T follicular helper cell (primary cell): ENCODE measurements around the gene RASA3.

Source experiments
- DNase-seq: peaks from one replicate; pipeline ENCODE4 v3.0.0-alpha.2; 2020; ENCODE audit warnings: low read depth

The RASA3 gene

DNA sequence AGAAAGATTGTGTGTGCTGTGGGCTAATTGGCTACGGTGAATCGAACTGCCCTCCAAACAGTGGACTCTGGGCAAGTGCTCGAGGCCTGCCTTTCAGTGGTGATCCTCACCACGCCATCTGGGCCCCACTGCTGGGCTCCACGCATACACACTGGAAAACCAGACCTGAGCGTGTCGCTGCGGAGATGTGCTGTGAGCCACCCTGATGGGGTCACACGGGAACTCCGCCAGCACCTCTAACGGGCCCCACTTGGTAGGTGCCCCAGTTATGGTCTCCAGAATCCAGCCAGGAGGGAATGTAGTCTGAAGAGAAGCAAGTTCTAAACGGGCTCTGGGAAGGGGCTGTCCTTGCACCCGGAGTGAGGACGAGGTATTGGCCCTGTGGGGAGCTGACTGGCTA lies 197.8 kb downstream of the RASA3 start:
- no peak for DNase-seq

DNA sequence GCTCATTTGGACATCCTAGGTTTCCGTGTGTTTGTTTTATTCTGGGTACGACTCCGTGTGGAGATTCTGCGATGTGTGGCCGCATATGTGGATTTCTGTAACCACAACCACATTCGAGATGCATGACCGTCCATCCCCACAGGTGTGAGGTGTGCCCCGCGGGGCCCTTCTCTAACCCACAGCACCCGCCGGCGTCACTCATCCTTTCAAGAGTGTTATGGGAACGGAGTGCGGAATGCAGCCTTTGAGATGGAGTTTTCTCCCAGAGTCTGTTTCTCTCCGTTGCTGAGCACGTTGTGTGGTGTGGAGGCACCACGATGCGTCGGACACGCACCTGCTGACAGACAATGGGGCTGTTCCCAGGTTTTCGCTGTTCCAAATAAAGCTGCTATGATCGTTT lies 198.5 kb downstream of the RASA3 start:
- DNase-seq = no peak

DNA sequence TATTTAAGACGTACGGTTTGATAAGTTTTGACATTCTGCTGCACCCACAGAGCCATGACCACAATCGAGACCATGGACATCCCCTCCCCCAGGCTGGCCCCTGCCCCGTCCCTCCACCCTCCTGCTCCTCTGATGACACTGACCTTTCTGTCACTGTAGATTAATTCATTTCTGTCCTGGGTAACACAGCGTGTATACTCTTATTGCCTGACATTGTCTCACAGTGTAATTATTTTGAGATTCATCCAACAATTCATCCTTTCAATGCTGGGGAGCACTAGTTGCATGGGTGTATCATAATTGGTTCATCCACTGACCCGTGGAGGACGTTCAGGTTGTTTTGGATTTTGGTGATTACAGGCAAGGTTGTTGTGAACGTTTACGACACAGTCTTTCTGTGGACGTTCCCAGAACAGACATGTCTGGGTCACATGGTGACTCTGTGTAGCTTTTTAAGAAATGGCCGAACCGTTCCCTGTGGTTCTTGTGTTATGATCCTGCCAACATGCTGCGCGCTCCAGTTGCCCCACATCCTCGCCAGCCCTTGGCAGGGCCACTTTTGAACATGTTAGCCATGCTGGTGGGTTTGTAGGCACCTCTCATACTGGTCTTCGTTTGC lies 200.5 kb downstream of the RASA3 start:
- DNase-seq = no peak

DNA sequence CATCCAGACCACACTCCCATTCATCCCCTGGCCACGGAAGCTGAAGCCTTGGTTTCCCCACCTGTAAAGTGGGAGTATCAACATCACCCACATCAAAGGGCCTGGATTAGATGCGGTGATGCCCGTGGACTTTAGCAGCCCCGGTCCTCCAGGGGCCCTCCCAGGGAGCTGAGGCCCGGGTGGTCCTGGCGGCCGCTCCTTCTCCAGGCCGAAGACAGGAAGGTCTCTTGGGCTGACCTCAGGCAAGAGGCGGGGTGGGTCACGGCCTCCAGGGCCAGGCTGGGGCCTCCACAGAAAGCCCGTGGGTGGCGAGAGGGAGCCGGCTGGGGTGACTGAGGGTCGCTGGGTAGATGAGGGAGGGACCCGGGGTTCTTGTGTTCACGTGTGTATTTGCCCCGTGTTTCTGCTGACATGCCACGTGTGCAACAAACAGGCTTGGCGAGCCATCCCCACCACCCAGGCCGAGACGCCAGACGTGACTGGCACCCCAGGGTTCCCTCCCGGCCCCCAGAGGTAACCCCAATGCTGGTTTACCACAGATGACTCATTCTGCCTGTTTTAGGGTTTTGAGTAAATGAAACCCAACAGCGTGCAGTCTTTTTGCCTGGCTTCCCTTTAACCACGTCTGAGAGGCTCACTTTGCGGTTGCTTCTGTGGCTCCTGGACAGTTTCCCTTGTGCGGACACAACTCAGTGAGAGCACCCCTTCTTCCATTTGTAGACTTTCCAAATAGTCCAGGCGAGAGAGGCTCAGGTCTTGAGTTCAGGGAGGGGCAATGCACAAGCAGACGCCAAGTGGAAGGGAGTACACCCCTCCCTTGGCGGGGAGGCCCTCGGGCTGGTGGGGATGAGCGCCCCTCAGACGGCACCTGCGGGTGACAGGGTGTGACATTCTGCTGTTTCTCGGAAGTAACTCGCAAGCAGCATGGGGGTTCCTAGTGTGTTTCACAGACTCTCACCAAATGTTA lies 201.5 kb downstream of the RASA3 start:
- no peak for DNase-seq

GRCh38 chr13:113929628-113930615 lies 202.5 kb downstream of the RASA3 start:
- DNase-seq = no peak

DNA sequence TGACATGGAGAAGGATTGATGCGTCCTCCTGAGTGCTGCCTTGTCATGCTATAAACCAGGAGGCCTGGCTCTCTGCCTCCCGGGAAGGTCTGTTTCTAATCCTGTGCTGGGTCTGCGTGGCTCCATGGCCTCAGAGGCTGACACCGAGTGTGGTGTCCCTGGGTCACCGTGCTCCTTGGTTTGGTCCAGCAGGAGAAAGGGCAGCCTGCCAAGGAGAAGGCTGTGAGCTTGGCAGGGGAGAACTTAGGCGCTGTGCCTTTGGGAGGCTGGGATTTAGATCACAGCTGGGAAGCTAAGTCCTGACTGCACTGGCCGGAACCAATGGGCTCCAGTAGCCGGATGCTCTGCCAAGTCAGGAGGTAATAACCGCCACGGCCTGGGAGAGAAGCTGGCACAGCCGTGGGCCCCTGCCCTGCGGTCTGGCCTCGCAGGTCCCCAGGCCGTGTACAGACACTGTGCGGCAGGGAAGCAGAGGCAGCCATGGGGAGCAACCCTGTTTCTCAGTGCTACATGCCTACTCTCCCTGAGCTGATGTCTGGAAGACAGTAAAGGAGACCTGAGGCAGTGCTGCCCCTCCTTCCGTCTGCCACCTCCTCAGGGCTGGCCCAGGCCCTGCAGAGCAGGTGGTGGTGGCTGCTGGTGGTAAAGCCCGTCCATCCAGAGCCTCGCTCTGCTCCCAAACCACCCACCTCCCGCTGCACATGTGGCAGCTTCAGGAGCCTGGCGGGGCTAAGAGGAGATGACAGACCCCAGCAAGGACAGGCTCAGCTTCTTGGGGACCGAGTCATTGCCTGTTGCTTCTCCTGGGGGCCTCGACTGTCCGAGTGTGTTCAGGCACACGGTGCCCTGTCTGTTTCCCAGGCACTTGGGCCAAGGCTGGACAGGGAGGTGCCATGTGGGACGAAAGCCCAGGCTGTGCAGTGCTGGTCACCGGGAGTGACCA lies 203.5 kb downstream of the RASA3 start:
- DNase-seq = no peak
